Measurements from ENCODE around the gene FAM210A.

Gene FAM210A

GRCh38 chr18:13616041-13616440, 110.3 kb downstream of the FAM210A start:
- DNase-seq (ENCODE audit: extremely low read depth, insufficient read length): no peak
- H3K27me3 ChIP-seq (replicated peaks; ENCODE audit: control insufficient read depth, insufficient read depth, low read length): no peaks in the 10 kb centered on the region
- no peak for TF ChIP-seq CTCF (IDR thresholded peaks at IDR 0.05; ENCODE audit: insufficient read depth, low read length, poor library complexity, severe bottlenecking)
- H3K4me3 ChIP-seq (replicated peaks; ENCODE audit: low read depth, low read length): peak overlapping the region; percentile 8; the same call in 1 of the 2 replicates
- H3K36me3 ChIP-seq (ENCODE audit: control insufficient read depth, insufficient read depth, low read length): no peaks in the 10 kb centered on the region; the same call in none of the 2 replicates

- no peaks in the 10 kb centered on the region for H3K27me3 ChIP-seq (replicated peaks; ENCODE audit: control insufficient read depth, insufficient read depth, low read length)
- no peak for TF ChIP-seq CTCF (IDR thresholded peaks at IDR 0.05; ENCODE audit: insufficient read depth, low read length, poor library complexity, severe bottlenecking)
- DNase-seq (ENCODE audit: extremely low read depth, insufficient read length): no peak
- no peak overlapping the region for H3K4me3 ChIP-seq (replicated peaks; ENCODE audit: low read depth, low read length)
- H3K36me3 ChIP-seq (ENCODE audit: control insufficient read depth, insufficient read depth, low read length): no peaks in the 10 kb centered on the region; the same call in 1 of the 2 replicates
Observed at GRCh38 chr18:13615432-13615861, 110.9 kb downstream of the FAM210A start.

DNA sequence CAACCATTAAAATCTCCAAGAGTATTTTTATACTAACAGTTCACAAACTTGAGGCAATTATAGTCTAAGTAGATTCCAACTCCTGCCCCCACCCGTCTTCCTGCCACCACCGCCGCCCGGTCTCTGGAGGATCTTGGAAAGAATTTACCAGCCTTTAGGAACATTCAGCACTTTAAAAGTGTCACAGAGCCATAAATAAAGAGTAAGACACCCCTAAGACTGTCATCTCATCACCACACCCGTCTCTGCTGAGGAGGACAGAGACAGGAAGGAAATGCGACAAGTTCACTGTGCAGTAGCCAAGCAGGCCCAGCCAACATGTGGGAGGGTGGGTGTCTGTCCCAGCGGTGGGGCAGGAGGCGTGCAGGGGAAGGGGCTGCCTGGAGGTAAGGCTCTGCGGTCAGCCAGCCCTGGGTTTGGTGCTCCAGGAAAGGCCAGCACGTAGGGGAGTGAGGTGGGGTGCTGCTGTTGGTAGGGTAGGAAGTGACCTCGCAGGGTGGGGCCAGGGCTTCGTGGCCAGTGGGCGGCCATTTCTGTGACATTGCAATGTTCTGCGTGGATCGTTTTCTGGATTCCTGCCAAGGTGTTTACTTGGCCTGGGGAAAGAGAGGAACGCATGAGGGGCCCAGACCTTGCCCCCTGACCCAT, 111.6 kb downstream of the FAM210A start:
- Histone ChIP-seq H3K27me3 (replicated peaks; ENCODE audit: control insufficient read depth, insufficient read depth, low read length) (no peaks in the 10 kb centered on the region), H3K36me3 (ENCODE audit: control insufficient read depth, insufficient read depth, low read length) (no peaks in the 10 kb centered on the region; the same call in 1 of the 2 replicates), H3K4me3 (replicated peaks; ENCODE audit: low read depth, low read length) (peak overlapping the region; percentile 54)
- DNase-seq (ENCODE audit: extremely low read depth, insufficient read length): peak; percentile 68
- TF ChIP-seq CTCF (IDR thresholded peaks at IDR 0.05; ENCODE audit: insufficient read depth, low read length, poor library complexity, severe bottlenecking): no peak

DNA sequence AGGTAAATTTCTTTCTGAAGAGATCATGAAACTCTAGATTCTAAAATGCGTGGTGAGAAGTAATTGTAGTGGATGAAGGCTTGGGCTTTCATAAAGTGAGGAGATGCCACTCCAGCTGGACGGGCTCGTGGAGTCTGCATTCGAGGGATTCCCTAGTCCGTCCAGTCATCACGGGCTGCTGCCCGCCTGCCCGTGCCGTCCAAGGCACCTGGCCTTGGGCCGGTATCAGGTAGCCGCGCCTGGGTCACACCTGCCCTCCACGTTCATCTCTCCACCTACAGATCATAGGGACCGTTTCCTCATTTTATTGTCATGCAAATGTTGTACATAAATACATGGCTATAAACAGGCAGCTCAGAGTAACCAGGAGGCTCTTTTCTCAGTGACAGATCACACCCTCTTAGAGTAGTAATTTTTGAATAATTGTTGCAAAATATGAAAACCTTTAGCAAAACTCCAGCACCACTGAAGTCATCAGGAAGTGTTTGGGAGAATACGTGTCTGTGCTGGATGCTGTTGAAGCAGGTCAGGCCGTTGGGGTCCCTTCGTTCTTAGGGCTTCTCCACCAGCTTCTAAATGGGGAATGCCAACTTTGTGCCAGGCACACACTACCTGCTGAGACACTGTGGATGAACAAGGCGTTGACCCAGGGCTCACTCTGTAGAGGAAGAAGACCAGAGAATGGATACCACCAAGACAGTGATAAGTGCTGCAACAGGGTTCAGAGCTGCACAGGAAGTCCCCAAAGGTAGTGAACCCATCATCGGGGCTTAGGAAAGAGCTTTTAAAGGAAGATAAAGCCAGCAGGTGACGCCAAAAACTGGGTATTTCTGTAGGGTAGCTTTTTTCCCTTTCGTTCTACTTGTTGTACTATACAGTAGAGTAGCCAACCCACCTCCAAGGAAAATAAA, 112.5 kb downstream of the FAM210A start:
- no peak for TF ChIP-seq CTCF (IDR thresholded peaks at IDR 0.05; ENCODE audit: insufficient read depth, low read length, poor library complexity, severe bottlenecking)
- peak; percentile 76 for DNase-seq (ENCODE audit: extremely low read depth, insufficient read length)
- Histone ChIP-seq H3K36me3 (ENCODE audit: control insufficient read depth, insufficient read depth, low read length) (no peaks in the 10 kb centered on the region; the same call in 1 of the 2 replicates), H3K27me3 (replicated peaks; ENCODE audit: control insufficient read depth, insufficient read depth, low read length) (no peaks in the 10 kb centered on the region), H3K4me3 (replicated peaks; ENCODE audit: low read depth, low read length) (peak overlapping the region; percentile 54)

Measured in GM06990 (cell line).